Glomerular visceral epithelial cell (primary cell): ENCODE data around the gene CC2D1A.
A peak's percentile ranks its signal among the peaks of the same experiment; 100 is the strongest.

Experiments used
- DNase-seq: peaks from one replicate; pipeline ENCODE4 v3.0.0-alpha.2; 2016; ENCODE audit errors: extremely low spot score

The CC2D1A gene

GRCh38 chr19:13905634-13906520 is at the start of gene CC2D1A, which contains the start of gene BRME1:
Gene CC2D1A (plus strand): TSS chr19:13906201. CDS start chr19:13906442, 241 bp downstream.
Gene BRME1 (minus strand): TSS chr19:13906117. CDS start chr19:13904892, 1,225 bp downstream.
- DNase-seq = peak; percentile 89

DNA sequence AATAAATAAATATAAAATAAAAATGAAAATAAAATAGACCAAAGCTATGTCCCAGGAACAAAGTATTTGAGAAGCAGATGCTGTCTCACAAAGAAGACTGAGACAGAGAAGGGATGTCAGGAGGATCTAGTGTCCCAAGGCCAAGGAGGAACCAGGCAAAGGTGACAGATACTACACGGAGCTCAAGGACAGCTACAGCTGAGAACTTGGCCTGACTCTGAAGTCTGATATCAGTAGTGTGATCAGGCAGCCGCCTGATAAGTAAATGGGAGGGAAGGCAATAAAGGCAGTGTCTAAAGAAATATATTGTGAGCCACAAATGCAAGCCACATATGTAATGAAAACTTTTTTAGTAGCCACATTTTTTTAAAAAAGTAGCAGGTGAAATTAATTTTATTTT is 49.5 kb upstream of the CC2D1A start:
- no peak for DNase-seq

- DNase-seq = no peak
These were observed 46.6 kb upstream of the CC2D1A start for GRCh38 chr19:13859361-13859880.

- no peak for DNase-seq
These were observed 45.2 kb upstream of the CC2D1A start for GRCh38 chr19:13860679-13861391.

DNA sequence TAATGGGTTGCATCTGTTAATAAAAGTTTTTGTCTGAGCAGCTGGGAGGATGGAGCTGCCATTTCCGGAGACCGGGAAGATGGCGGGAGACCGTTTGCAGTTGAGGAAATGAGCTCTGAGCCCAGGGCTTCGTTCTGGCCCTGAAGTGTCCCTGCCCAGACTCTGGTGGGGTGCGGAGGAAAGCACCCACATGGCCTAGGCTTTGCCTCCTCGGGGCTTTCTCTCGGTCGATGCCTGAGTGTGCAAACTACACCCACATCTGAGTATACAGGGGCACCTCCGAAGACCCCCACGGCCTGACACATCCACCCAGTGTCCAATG is 44.6 kb upstream of the CC2D1A start:
- no peak for DNase-seq

DNA sequence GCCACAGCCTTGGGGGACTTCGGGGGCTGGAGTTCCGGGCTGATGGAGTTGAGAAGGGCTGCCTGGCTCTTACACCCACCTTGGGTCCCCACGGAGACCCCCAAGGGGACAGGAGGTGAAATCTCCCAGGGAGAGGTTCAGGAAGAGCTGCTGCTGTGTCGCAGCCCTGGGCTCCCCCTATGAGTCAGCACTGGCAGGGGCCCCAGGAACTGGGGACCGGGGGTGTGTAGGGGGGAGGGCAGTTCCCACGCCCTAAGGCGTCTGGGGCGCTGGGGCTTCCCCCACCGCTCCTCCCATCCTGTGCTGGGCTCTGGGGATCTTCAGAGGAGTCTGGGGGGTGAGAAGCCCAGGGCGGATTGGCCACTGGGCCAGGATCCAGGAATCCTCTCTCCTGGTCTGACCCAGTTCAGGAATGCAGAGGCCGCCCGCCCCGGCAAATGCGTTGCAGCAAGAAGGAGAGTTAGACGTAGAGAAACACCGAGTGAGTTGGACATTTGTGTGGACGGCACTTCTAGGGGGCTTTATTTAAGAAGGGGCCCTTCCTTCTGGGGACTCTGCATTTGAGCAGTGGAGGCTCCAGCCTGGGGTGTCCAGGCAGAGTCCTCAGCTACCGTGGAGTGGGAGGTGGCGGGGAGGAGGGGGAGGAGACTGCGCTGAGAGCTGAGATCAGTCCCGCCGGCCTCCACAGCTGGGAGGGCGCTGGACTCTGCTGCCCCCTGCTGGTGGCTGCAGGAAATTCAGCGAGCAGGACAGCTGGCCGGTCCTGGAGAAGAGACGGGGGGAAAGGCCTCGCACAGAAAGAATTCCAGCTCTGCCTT is 44.1 kb upstream of the CC2D1A start:
- DNase-seq = peak; percentile 95

GRCh38 chr19:13864046-13864666 is 41.8 kb upstream of the CC2D1A start:
- no peak for DNase-seq

GRCh38 chr19:13864667-13865570 is 41.1 kb upstream of the CC2D1A start:
- no peak for DNase-seq

GRCh38 chr19:13865571-13866462 is 40.2 kb upstream of the CC2D1A start:
- no peak for DNase-seq

GRCh38 chr19:13866463-13867046 is 39.4 kb upstream of the CC2D1A start:
- DNase-seq = no peak

DNA sequence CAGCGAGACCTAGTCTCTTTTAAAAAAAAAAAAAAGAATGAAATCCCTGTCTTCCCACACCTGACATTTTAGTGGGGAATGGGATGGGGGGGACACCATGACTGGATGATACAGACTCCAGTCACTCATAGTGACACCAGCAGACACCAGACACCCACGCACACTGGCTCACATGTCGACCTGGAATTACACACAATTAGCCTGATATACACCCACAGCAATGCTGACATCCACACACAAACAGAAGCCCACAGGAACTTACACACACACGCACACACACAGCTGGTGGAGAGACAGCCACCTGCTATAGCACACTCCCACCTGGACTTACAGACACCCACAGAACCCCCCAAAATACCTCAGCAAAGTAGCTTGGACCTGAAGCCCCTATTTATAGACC is 37.3 kb upstream of the CC2D1A start:
- no peak for DNase-seq

DNA sequence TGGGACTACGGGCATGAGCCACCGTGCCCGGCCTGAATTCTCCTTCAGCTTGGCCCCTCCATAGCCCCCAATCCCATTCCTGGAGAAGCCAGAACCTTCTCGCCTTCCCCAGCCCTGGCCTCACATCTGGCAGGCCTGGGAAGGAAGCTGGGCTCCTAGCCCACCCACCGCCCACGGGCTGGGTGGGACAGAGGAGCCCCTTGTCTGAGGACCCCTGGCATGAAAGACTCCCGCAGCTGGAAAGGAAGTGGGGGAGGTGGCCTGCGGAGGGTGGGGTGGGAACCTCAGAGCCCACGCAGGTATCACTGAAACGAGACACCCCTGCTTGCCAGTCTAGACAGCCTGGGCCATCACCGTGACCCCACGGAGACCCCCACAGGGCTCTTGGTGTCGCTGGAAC is 36.7 kb upstream of the CC2D1A start:
- DNase-seq = no peak

- no peak for DNase-seq
These were observed 35.1 kb upstream of the CC2D1A start for GRCh38 chr19:13870873-13871272.

GRCh38 chr19:13872339-13872694 is 33.7 kb upstream of the CC2D1A start:
- DNase-seq = no peak

- no peak for DNase-seq
These were observed 33.2 kb upstream of the CC2D1A start for GRCh38 chr19:13872695-13873389.

GRCh38 chr19:13873834-13874515 is 32.0 kb upstream of the CC2D1A start:
- DNase-seq = no peak

GRCh38 chr19:13875824-13876223 is 30.2 kb upstream of the CC2D1A start:
- DNase-seq = no peak

GRCh38 chr19:13876834-13877233 is 29.2 kb upstream of the CC2D1A start, which contains the start of gene NANOS3:
Gene NANOS3 (plus strand): TSS chr19:13877134. CDS start chr19:13877249, 115 bp downstream.
- DNase-seq = no peak
